SK-N-SH (cell line): ENCODE results near the gene FBN2.

Source experiments
- FOXJ3 ChIP-seq: sonication (generic); formaldehyde crosslinking; IDR thresholded peaks from 2 replicates; pipeline ENCODE4 v1.5.1; 2020; ENCODE audit warnings: mild to moderate bottlenecking, missing genetic modification reagents
- FOXM1 ChIP-seq: IDR thresholded peaks from 2 replicates; pipeline ENCODE4 v1.4.0; 2012; ENCODE audit warnings: low read depth, mild to moderate bottlenecking
- GABPA ChIP-seq: IDR thresholded peaks from 2 replicates; pipeline ENCODE4 v1.4.0; 2012; ENCODE audit warnings: low read depth, mild to moderate bottlenecking
- JUND ChIP-seq: IDR thresholded peaks from 2 replicates; pipeline ENCODE4 v1.4.0; 2012
- POLR2AphosphoS5 ChIP-seq: IDR thresholded peaks from 2 replicates; pipeline ENCODE4 v1.6.1; 2012; ENCODE audit warnings: low read depth, low read length
- RAD21 ChIP-seq: IDR thresholded peaks from 2 replicates; pipeline ENCODE4 v1.6.1; 2012; ENCODE audit warnings: mild to moderate bottlenecking, low read length
- TEAD4 ChIP-seq: IDR thresholded peaks from 2 replicates; pipeline ENCODE4 v1.4.0; 2012; ENCODE audit warnings: mild to moderate bottlenecking, borderline replicate concordance; ENCODE audit not compliant: insufficient read depth
- TF ChIP-seq, protein P1 (sequence below): IDR thresholded peaks from 2 replicates; pipeline ENCODE4 v1.4.0; 2012; ENCODE audit warnings: low read depth
- TF ChIP-seq, protein P2 (sequence below): fragments of 200-600 bp; sonication (generic); IDR thresholded peaks from 2 replicates; pipeline ENCODE4 v1.6.1; 2017; ENCODE audit warnings: antibody characterized with exemption, mild to moderate bottlenecking, moderate library complexity

DNA sequence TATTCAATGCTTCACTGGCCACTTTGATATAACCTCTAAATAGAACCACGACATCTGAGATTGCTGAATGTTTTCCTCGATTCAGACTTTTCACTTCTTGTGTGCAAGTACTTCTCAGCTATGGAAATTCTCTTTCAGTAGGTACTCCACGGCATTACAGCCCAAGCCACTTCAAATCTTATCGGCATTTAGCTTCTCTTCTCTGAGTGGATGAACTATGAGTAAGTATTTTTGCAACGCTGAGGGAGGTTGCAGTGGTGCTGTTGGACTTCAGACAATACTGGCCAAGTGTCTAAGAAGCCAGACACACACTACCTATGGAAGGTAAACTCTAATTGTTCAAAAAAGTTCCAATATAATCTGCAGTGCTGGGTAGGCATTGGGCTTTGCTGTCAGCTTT, 60.1 kb downstream of the FBN2 start:
- TF ChIP-seq GABPA (no peak), POLR2AphosphoS5 (no peak), TEAD4 (no peak), FOXM1 (no peak), RAD21 (no peak), JUND (no peak), FOXJ3 (no peak)
- TF ChIP-seq, protein P1, sequence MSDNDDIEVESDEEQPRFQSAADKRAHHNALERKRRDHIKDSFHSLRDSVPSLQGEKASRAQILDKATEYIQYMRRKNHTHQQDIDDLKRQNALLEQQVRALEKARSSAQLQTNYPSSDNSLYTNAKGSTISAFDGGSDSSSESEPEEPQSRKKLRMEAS: no peak
- TF ChIP-seq, protein P2, sequence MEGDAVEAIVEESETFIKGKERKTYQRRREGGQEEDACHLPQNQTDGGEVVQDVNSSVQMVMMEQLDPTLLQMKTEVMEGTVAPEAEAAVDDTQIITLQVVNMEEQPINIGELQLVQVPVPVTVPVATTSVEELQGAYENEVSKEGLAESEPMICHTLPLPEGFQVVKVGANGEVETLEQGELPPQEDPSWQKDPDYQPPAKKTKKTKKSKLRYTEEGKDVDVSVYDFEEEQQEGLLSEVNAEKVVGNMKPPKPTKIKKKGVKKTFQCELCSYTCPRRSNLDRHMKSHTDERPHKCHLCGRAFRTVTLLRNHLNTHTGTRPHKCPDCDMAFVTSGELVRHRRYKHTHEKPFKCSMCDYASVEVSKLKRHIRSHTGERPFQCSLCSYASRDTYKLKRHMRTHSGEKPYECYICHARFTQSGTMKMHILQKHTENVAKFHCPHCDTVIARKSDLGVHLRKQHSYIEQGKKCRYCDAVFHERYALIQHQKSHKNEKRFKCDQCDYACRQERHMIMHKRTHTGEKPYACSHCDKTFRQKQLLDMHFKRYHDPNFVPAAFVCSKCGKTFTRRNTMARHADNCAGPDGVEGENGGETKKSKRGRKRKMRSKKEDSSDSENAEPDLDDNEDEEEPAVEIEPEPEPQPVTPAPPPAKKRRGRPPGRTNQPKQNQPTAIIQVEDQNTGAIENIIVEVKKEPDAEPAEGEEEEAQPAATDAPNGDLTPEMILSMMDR: no peak
